ENCODE measurements around the gene SLCO2A1.

Gene SLCO2A1

DNA sequence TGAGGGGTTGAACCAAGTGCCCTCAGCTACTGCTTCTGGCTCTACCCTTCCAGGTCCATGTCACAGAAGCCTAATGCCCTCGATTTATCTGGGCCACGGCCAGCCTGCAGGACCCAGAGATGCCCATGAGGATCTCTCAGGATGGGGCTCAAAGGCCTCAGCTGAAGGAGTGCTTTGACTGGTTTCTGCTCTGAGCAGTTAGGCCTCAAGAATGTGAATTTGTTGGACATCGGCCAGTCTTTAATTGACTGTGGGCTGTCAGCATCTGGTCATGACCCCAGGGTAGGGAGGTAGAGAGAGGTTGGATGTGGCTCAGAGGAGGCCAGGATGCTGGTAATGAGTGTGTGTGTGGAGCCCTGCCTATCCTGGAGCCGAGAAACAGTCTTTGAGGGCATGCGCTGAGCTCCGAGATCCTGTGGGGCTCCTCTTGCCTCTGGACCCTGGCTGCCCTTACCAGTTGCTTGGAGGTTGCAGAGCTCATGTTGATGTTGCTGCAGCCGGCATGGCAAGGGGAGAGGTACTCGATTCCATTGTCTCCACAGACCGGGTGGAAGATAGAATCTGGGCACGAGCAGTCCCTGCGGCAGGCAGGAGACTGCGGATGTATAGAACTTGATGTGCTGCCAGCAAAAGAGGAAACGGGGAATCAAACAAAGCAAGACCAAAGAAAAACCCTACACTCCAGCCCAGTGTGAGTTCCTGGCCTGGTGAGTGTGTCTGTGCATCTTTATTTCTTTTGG is 84.9 kb downstream of the SLCO2A1 start:
- DNase-seq, result no peak

DNA sequence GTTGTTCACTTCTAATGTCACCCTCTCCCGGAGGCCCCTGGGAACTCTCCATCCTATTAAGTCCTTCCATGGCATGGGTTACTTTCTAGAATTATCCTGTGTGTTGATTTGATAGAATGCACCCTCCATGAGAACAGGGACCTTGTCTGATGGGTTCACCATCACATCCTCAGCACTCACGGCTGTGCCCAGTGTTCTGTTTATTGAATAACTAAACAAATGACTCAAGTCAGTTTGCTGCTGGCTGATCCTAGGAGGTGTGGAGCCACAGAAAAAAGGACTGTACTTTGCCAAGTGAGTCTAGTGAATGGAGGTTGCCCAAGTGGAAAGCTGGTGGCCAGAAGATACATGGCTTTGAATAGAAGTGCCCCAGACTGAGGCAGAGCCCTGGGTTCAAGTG is 85.5 kb downstream of the SLCO2A1 start:
- DNase-seq, result no peak

DNA sequence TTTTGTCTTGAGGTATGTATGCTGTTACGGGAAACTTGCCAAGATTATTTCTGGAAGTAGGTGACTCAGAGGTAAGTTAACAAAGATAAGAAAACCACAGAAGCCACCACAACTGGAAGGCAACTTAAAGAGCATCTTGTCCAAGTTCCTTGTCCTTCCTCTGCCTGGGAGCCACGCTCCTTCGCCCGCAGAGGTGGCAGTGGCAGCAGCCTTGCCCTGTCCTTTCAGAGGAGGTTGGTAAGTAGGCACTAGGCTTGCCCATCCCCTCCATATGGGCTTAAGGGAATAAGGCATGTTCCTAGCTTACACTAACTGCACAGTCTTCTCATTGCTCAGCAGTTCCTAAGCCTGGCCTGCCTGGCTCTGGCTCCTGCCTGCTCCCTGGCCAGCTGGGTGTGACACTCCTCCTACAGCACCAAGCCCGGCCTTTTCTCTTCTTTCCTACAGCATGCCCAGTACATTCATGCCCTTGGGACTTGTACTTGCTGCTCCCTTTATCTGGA is 86.0 kb downstream of the SLCO2A1 start:
- DNase-seq, result no peak

DNA sequence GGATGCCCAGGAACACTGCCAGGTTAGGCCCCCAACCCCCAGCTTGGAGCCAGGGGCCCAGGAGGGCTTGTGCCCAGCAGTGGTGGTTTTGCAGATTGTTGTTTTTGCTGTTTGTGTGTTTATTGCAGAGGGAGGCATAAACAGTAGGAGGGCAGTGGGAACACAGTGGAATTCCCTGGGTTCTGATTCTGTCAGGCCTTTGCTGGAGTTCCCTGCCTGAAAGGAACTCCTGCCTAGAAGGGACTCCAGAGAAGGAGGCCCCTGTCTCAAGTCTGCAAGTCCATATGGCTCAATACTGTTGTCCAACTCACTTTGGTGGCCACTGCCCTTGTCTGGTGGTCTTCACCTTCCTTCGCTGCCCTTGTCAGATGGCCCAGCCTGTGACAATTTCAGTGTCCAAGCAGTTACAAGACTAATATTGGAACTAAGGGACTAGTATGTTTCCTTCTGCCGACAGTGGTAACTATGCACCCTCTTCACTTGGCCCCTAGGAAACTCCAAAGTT is 86.6 kb downstream of the SLCO2A1 start:
- DNase-seq, result no peak

DNA sequence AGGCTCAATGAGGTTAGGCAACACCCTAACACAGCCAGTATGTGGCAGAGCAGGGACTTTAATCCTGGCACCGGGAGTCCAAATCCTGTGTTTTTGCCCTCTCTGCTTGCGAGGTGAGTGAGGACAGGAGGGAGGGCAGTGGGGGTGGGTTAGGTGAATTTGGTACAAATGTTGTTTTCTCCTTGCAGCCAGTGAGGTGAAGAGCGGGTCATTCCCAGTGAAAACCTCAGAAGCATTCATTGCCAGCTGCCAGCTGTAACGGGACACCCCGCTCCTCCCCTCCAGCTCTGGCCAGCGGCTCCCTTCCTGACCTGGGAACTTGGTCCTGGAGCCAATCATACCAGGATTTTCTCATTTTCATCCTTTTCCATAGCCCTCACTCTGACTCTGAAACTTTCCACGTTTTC is 88.3 kb downstream of the SLCO2A1 start:
- no peak for DNase-seq

DNA sequence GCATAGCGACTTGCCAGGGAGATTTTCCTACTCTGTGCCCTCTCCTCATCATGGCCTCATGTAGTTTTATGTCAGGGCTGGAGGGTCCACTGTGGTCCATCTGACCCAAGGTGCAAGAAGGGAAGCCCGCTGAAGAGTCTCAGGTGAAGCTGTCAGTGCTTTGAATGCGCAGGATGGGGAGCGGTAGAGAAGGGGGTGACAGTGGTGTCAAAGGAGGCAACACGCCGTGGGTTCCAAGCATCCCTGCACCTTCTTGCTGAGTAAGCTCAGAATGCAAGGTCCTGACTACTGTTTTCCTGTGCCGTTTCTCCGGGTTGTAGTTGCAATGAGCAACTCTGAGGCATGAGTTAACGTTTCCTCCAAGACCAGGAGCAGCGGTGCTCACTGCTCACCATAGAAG is 89.2 kb downstream of the SLCO2A1 start:
- DNase-seq, result no peak

DNA sequence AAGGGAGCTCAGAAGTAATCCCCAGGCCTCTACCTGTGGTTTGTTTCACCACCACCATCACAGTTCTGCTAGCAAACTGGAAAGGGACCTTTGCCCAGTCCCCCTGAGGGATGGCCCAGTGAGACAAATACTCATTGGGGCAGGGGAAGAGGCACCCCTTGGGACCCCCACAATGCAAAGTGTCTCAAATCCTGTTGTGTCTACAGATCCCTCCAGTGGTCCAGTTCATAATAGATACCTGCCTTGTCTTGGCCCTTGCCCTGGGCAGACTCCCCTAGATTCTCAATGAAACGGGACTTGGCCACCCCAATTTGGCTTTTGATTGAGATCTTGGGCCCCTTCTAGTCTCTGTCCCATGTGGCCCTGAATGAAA is 90.3 kb downstream of the SLCO2A1 start:
- DNase-seq, result no peak

DNA sequence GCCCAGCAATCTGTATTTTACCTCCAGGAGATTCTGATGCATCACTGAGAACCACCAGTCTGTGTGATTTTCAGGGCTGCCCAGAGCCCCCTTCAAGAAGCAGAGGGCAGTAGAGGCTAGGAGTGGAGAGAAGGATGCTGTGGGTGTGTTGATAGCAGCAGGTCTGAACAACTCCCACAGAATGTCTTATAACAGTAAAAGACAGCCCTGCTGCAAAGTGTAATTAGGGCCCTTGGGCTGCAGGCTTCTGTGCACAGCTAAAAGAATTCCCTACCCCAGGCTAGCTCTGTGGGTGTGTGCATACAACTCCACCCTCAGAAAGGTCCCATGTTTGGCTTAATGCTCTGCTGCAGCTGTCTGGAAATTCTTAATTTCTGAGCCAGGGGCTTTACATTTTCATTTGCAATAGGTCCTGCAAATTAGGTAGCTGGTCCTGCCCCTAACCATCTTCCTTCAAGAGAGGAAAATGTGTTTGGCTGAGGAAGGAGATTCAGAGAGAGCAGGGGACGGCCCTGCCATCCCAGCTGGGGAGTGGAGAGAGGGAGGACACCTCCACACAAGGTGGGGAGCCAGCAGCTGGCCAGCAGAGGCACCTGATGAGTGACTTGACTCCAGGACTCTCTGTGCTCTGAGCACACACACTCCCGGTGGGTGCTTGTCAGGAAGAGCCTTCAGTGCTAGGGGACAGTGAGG is 90.8 kb downstream of the SLCO2A1 start:
- no peak for DNase-seq

DNA sequence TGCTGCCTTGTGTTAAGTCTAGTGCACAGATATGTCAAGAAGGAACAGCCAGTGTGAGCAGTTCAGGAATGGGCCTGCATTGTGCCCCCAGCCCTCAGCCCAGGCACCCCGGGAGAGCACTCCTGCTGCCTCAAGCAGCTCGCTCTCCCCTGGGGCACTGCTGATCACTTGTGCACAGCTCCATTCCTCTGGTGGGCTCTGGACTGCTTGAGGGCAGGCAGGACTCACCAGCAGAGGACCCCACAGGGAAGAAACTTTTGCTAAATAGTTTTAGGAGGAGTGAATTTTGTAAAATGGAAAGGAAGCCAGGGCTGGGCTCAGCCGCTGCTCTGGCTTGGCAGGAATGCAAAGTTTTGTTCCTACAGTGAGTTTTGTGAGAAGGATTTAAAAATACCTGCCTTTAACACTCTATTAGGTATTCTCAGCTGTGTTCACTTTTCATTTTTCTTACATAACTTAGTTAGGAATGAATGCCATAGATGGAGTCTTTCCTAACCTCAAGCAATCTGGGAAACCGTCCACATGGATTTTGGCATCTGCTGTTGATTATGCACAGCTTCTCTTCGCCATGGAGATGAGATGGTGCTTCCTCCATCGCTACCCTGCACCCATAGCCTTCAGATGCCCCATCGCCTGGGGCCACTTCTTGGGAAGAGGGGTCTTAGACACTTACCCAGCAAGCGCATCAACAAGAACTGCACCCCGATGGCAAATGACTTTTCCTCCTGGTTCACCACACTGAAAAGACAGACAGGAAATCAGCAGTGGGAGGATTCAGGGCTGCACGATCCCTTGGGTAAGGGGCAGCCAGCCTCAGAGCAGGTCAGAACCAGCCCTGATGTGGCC is 91.7 kb downstream of the SLCO2A1 start:
- no peak for DNase-seq

DNA sequence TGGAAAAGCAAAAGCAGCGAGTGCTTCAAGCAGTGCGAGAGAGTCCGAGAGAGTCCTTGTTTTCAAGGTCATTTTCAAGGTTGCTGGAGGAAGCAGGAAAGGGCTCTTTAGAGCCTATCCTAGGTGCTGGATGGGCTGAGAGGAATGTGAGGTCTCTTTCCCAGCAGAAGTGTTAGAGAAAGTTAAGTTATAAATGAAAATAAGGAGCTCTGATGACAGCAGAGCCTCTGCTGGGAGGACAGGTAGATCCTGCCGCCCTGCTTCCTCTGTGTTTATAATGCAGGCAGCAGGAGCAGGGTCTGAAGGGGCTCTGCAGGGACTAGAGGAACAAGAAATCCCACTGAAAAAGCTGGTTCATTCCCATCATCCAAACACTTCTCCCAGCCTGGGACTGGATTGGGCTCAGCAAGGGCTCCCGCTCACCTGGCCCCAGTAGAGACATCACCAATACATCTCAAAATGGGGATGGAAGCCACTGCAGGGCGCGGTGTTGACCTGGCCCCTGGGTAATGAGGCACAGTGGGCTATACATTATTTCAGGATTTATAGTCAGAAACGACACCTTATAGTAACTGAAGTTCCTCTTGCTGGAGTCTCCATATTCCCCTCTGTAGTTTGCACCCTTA is 92.6 kb downstream of the SLCO2A1 start:
- DNase-seq, result no peak

DNA sequence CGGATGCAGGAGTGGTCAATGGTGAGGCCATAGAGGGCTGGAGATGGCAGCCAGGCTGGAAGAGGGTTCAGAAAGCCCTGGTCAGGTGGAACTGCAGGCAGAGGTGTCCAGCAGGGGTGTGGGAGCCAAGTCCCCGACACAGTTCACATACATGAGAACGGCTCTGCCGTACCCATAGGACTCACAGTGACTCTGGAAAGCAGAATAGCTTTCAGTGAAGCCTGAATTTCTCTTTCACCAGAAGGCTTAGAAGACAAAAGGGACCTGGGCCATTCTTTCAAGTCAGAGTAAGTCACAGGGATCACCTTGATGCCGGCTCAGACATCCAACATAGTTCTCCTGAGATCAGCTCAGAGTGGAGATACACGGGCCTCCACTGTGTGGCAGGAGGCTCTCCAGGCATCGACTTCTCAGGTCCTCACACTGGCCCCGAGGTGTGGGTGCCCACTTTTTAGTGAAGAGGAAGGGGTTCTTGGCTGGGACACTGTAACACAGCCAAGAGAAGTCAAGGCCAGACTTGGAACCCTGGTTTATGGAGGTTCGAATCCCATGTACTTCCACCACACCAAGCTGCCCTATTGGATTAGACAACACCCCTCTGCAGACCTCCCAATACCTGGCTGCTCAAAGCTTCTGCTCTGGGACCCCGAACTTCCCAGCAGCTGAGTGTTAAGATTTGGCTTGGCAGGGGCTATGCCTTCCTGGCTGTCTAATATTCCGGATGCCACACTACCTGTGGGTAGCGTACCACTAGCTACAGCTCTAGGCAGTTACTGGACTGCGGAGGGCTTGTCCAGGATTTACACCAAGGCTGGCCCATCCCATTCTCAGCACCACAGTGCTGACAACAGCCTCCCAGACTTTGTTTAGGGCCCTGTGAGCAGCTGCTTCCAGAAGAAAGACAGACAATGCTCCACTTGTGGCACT is 93.6 kb downstream of the SLCO2A1 start:
- no peak for DNase-seq

DNA sequence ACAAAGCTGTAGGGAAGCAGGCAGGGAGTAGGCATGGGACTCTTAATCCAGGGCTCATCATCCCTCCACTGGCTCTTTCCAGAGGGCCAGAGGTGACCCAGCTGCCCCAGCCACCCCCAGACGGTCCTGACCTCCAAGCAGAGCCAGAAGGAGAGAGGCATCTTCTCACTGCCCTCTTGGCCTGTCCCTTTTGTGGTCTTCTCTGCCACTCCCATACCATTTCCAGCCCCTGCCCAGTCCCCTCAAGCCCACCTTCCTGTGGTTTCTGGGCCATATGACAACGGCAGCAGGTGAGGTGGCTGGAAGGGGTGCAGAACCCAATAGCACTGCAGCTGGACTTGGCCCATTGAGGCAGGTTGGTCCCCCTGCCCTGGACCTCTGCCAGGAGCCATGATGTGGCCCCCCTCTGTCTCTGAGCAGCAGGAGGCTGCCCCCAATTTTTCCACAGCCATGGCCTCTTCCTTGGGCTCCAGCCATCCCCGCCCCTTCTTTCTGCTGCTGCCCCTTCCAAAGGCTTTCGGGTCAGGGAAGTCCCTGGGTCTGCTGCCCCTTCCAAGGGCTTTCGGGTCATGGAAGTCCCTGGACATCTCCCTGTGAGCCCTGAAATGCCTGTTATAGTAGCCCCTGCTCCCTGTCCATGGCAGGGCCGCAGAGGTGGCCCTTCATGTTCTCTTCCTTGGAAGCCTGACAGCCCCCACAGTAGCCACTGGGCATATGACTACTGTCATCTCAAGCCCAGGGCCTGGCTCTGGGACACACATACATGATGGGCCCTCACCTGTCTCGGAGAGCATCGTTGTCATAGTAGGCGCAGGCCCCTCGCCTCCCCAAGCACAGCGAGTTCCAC is 94.5 kb downstream of the SLCO2A1 start:
- no peak for DNase-seq

DNA sequence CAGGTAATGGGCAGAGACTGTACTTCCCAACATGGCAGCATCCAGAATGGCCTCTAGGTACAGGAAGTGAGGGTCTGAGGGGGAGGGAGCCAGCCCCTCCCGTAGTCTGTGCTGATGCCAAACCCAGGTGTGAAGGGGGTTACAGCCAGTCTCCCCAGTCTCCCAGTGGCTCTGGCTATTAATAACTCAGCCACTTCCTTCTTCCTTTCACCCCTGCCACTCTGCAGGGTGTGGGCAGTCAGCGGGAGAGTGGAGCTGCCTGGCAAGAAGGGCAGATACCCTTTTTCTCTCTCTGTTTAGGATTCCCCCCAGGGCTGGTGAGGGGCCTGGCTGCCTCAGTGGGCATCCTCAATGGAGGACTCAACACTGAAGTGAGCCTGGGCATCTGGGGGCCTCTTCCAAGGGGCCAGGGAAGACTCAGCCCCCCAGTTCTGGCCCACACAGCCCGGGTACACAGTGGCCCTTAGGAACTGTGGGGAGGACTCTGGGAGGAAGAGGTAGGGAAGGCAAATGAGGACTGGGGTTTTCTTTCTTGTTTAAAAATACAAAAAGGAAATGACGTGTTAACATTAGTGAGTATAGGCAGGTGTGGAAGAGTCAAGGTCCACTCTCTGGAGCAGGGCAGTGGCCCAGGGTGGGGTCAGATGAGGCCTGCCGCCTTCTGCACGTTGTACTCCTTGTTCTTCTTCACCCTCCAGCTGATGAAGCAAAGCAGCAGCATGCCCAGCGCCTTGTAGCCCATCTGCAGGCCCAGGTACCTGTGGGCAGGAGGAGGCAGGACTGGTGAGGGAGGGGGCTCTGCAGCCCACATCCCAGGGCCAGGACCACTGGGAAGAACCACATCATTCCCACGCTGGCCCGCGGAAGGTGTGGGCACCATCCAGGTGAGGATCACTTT is 95.4 kb downstream of the SLCO2A1 start:
- DNase-seq, result no peak

DNA sequence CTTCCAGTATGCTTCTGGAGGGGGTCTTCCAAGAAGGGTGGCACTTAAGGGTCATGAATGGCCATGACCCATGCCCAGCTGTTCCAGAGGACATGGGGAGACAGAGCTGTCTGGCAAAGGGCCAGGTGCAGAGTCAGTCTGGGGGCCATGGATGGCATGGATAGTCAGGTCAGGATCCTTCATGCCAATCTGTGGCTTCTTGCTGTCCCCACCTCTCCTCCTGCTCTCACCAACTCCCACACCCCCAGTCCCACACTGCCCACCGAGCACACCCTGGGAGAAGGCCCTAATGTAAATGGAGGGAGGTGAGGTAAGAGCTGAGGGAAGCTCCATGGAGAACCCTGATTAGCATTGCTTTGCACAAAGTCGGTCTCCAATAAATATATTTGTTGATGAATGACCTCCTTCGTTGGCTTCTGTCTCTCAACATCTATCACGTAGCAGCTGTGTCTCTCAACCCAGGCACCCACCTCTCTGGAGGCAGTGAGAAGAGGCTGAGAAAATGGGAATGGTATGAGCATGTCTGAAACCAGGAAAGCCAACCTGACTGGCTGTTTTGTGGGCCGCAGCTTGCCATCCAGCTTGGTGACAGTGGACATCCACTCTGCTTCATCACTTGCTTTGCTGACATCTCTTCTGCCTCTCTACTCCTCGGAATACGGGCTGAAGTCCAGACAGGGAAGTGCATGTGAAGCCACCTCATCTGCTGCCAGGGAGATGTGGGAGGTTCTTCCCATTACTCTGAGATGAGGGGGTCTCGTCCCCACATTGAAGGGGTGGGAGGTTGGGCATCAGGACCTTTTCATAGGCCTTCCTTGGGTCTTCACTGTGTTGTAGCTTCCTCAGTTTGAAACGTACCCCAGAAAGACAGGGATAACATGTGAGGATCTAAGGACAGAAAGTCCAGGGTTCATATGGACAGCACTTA is 96.4 kb downstream of the SLCO2A1 start:
- no peak for DNase-seq

DNA sequence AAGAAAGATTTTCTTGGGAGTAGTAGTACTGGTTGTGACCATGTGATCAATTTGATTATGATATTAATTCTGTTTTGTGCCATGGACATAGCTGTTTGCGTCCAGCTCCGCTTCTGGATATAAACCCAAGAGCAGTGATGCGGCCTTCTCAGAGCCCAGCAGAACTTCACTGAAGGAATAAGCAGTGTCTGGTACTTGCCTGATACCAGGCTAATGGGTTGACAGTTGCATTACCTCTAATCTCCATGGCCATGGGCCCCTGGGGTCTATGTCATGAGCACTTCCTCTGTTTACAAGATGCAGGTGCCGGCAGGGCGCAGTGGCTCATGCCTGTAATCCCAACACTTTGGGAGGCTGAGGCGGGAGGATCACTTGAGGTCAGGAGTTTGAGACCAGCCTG is 97.7 kb downstream of the SLCO2A1 start:
- no peak for DNase-seq

DNA sequence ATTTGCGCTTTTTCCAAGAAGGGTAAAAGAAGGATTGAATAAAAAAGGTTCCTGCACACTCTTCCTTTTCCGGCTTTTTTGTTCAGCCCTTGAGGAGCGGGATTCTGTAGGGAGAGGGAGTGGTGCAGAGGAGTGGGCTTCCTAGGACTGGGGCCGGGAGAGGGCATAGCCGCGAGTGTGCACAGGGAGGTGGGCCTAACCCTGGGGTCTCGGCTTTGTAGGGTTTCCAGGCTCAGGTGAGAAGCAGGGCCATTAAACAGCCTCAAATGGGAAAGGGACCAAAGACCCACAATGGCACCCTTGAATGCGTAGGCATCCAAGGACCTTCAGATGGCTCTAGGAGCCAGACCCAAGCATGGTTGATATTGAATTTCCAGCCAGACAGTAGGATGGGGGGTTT is 98.6 kb downstream of the SLCO2A1 start:
- no peak for DNase-seq

DNA sequence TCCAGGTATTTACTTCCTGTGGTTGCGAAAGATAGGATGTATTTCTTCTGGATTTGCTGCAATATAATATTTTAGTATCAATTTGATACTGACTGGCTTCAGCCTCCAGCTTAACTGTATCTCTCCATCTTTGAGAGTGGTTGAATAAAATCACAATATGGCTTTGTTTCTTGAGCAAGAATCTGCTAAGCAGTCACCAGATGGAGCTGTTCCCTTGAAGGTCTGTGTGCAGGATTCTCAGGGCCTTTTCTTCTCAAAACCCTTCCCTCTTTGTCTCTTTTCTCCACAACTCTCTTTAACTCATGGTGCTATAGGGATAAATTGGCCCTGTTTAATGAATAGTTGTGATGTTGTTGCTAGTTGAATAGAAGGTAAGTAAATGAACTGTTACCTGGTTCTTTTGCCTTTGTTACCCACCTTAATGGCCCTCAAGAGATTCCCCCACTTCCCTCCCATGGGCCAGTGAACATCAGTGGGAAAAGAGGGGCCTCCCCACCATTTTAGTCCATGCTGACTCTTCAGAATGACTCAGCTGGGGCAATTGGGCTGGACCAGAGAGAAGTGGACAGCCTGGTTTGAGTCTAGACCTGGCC is 99.3 kb downstream of the SLCO2A1 start:
- no peak for DNase-seq
